ENCODE measurements around the gene UBE4B.

UBE4B gene

DNA sequence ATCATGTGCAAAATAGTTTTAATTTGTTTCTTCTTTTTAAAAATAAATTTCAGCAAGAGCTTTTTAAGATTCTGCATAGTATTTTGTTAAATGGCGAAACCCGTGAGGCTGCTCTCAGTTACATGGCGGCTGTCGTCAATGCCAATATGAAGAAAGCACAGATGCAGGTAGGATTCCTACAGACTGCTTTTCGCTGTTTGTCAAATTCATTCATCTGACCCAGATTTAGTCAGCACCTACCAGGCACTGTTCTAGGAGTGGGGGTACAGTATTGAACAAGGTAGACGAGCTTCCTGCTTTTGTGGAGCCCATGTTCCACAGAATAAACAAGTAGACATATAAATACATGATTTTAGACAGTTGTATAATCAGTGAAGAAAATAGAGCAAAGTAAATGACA lies 99.6 kb downstream of the UBE4B start:
- Mint-ChIP-seq H3K27ac (no peak overlapping the region), H3K4me1 (ENCODE audit: low read depth) (no peaks in the 10 kb centered on the region), H3K9me3 (no peaks in the 10 kb centered on the region), H3K36me3 (ENCODE audit: low read depth) (peaks cover 93% of the 10 kb centered on the region), H3K4me3 (no peak overlapping the region), H3K27me3 (no peaks in the 10 kb centered on the region)
- intact Hi-C loops (cut with micrococcal nuclease): no loop called here

DNA sequence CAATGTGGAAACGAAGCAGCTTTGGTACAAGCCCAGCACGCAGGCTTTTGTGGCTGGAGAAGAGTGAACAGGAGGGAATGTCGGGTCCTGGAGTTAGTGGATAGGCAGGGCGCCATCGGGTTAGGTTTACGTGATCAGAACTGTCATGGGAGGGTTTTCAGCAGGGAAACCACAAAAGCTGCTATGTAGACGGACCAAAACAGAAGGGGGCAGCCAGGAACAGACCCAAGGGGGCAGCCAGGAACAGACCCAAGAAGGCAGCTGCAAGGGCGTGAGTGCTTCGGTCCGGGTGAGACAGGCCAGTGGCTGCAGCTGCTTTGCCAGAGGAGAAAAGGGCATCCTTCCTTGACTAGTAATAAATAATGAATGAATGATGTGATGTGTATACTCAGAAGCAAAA lies 100.1 kb downstream of the UBE4B start:
- no peak overlapping the region for H3K4me3 Mint-ChIP-seq
- H3K27ac Mint-ChIP-seq: no peak overlapping the region
- no peaks in the 10 kb centered on the region for H3K9me3 Mint-ChIP-seq
- H3K4me1 Mint-ChIP-seq (ENCODE audit: low read depth): no peaks in the 10 kb centered on the region
- no peaks in the 10 kb centered on the region for H3K27me3 Mint-ChIP-seq
- H3K36me3 Mint-ChIP-seq (ENCODE audit: low read depth): peaks cover 93% of the 10 kb centered on the region
- intact Hi-C loops (cut with micrococcal nuclease): no loop called here

DNA sequence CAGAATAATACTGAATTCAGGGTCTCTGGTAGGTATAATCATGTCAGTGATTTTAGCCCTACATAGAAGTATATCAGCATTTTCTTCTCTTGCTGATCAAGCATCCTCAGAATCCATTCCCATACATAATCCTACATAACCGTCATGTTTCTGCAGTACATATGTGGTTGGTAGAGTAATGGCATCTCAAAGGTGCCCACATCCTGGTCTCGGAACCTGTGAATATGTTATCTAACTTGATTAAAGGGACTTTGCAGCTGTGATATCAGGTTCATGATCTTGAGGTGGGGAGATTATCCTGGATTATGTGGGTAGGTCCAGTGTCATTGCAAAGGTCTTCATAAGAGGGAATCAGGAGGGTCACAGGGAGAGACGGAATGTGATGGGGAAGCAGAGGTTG lies 108.2 kb downstream of the UBE4B start:
- H3K36me3 Mint-ChIP-seq (ENCODE audit: low read depth): peaks cover 86% of the 10 kb centered on the region
- H3K27ac Mint-ChIP-seq: no peak overlapping the region
- no peaks in the 10 kb centered on the region for H3K27me3 Mint-ChIP-seq
- intact Hi-C loops (cut with micrococcal nuclease): no loop called here
- H3K9me3 Mint-ChIP-seq: no peaks in the 10 kb centered on the region
- no peak overlapping the region for H3K4me3 Mint-ChIP-seq
- H3K4me1 Mint-ChIP-seq (ENCODE audit: low read depth): no peaks in the 10 kb centered on the region

DNA sequence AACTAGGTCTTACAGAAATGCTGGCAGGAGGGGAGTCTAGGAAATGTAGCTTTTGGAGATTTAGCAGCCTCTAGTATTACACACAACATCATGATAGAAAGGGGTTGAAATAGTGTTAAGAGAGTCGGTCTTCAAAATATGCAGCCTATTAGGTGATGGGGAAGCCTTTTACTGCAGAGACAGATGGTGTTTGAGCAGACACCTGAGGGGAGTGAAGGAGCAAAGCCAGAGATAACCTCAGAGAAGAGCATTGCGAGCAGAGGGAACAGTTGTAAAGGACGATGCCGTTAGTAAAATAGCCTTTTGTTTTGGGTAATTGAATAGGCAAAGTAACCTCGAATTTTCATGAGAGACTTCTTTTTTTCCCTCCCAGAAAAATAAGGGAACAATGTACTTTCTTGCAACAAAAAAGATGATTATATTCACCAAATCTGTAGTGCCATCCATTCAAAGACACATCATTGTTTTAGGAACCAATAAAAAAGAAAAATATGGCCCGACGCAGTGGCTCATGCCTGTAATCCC lies 111.3 kb downstream of the UBE4B start:
- no peaks in the 10 kb centered on the region for H3K4me1 Mint-ChIP-seq (ENCODE audit: low read depth)
- H3K27ac Mint-ChIP-seq: no peak overlapping the region
- no peaks in the 10 kb centered on the region for H3K9me3 Mint-ChIP-seq
- intact Hi-C loops (cut with micrococcal nuclease): no loop called here
- H3K4me3 Mint-ChIP-seq: no peak overlapping the region
- H3K36me3 Mint-ChIP-seq (ENCODE audit: low read depth): peaks cover 70% of the 10 kb centered on the region
- H3K27me3 Mint-ChIP-seq: no peaks in the 10 kb centered on the region

DNA sequence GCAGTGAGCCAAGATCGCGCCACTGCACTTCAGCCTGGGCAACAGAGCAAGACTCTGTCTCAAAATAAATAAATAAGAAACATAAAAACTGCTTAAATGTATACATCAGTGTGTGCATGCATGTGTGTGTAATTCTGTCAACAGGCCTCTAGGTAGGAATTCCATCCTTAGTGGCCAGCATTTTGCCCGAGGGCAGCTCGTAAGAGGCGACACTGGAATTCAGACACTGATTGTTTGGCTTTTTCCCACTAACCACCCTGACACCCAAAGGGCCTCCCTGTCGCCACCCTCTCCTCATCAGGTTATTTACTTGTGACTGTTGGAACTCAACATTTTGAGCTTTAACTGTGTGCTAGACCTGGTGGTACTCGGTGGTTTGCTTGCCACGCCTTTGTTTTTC lies 113.6 kb downstream of the UBE4B start:
- Mint-ChIP-seq H3K4me1 (ENCODE audit: low read depth) (no peaks in the 10 kb centered on the region), H3K36me3 (ENCODE audit: low read depth) (peaks cover 69% of the 10 kb centered on the region), H3K27ac (no peak overlapping the region), H3K4me3 (no peak overlapping the region), H3K27me3 (no peaks in the 10 kb centered on the region), H3K9me3 (no peaks in the 10 kb centered on the region)
- intact Hi-C loops (cut with micrococcal nuclease): no loop called here

DNA sequence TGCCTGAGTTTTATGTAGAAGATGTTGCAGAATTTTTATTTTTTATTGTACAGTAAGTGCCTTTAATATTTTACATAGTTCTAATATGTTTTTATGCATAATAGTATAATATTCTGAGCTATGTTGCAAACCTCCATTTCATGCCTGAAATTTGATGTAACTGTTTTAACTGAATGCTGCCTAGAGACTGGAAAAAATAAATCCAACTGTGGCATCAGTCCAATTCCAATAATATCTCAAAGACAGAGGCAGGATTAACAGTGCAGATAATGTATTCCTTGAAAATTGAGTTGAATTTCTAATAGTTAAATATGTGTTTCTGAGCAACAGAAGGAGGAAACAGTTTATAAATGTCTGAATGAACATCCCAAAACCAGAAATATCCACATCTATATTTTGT lies 116.5 kb downstream of the UBE4B start:
- H3K27ac Mint-ChIP-seq: no peak overlapping the region
- intact Hi-C loops (cut with micrococcal nuclease): no loop called here
- H3K27me3 Mint-ChIP-seq: no peaks in the 10 kb centered on the region
- peaks cover 53% of the 10 kb centered on the region for H3K36me3 Mint-ChIP-seq (ENCODE audit: low read depth)
- H3K9me3 Mint-ChIP-seq: no peaks in the 10 kb centered on the region
- H3K4me1 Mint-ChIP-seq (ENCODE audit: low read depth): no peaks in the 10 kb centered on the region
- no peak overlapping the region for H3K4me3 Mint-ChIP-seq

DNA sequence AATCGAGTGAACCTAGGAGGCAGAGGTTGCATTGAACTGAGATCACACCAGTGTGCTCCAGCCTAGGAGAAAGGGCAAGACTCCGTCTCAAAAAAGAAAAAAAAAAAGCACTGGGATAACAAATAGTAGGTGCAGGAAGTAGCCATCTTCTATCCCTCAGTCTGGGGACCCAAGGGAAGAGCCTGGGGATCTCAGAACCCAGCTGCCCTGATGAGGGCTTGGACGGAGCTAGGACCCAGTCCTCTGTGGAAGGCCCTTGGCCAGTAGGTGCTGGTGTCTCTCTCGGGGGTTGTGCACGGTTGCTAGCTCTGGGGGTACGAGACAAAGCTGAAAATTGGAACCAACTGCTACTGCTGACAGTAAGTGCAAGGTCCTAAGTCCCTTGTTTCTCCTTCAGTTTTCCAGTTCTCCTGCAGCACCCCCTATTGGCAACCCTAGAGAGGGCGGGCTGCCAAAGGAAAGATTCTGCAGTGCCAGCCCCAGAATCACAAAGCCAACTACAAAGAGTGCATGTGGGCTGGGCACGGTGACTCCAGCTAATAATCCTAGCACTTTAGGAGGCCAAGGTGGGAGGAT lies 120.0 kb downstream of the UBE4B start:
- Mint-ChIP-seq H3K36me3 (ENCODE audit: low read depth) (peaks cover 45% of the 10 kb centered on the region), H3K4me1 (ENCODE audit: low read depth) (no peaks in the 10 kb centered on the region)
- intact Hi-C loops (cut with micrococcal nuclease): no loop called here

DNA sequence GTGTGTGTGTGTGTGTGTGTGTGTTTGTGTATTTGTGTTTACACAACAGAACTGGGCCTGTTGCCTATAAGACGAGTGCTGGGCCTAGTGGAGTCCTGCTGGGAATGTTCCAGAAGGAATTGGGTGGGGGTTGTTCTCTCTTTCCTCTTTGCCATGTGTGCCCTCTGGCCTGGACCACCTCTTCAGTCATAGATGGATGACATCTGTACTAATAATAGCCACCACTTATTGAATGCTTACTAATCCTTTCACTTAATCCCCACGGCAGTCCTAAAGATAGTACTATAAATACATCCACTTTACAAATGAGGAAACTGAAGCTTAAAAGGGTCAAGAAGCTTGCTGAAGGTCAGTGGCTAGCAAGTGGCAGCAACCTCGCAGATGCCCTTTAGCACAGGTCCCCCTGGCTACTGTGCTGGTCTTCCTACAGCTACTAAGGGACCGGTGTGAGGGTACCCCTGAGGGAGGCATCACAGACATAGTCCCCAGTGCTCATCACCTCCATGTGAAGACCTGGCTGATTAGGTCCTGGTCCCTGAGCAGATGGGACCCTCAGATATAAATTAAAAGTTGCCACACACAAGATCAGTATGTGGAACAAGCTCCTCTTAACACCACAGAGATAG lies 122.4 kb downstream of the UBE4B start:
- Mint-ChIP-seq H3K4me3 (no peak overlapping the region), H3K27me3 (no peaks in the 10 kb centered on the region), H3K27ac (no peak overlapping the region), H3K4me1 (ENCODE audit: low read depth) (no peaks in the 10 kb centered on the region), H3K36me3 (ENCODE audit: low read depth) (peaks cover 66% of the 10 kb centered on the region), H3K9me3 (no peaks in the 10 kb centered on the region)
- intact Hi-C loops (cut with micrococcal nuclease): no loop called here

More for the DNA sequence above, 120.0 kb downstream of the UBE4B start:
- H3K27me3 Mint-ChIP-seq: no peaks in the 10 kb centered on the region
- H3K27ac Mint-ChIP-seq: no peak overlapping the region
- H3K4me3 Mint-ChIP-seq: no peak overlapping the region
- H3K9me3 Mint-ChIP-seq: no peaks in the 10 kb centered on the region

DNA sequence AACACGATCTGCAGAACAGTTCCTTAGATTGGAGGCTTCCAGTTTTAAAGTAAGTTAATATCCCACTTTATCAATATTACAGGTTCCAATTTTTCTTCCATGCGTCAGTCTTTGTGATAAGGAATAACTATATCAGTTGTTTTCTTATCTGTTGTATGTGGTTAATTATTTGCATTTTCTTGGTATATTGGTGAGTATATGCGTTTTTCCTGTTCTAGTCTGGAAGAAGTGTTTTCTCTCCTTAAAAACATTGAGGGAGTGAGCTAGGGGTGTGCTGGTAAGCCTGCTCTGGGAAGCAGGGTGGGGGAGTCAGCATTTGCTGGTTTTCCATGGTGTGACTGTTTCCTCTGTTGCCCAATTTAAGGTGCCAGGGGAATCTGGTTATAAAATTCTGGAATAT lies 127.4 kb downstream of the UBE4B start:
- Mint-ChIP-seq H3K9me3 (no peaks in the 10 kb centered on the region), H3K4me3 (no peak overlapping the region), H3K27me3 (no peaks in the 10 kb centered on the region), H3K36me3 (ENCODE audit: low read depth) (peaks cover 76% of the 10 kb centered on the region), H3K4me1 (ENCODE audit: low read depth) (no peaks in the 10 kb centered on the region), H3K27ac (no peak overlapping the region)
- intact Hi-C loops (cut with micrococcal nuclease): no loop called here

DNA sequence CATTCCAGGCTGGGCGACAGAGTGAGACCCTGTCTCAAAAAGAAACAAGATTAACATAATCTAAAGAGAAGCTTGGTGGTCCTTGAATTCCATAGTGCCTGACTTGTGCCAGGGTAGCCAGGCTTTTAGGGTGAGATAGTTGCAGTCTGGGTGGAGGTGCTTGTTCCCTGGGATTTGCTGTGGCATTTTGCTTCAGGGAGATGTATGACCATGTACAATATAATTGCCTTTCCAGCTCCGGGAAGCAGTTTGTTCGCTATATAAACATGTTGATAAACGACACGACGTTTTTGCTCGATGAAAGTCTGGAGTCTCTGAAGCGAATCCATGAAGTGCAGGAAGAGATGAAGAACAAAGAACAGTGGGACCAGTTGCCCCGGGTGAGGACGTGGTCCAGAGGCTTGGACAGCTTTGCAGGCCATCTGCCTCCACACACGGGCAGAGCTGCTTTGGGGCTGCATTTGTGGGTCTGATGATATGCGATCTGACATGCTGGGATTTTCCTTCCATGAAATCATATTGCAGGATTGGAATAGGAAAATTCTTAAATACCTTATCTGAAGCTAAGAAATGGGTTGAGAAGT lies 128.2 kb downstream of the UBE4B start:
- H3K36me3 Mint-ChIP-seq (ENCODE audit: low read depth): peaks cover 76% of the 10 kb centered on the region
- H3K4me1 Mint-ChIP-seq (ENCODE audit: low read depth): no peaks in the 10 kb centered on the region

DNA sequence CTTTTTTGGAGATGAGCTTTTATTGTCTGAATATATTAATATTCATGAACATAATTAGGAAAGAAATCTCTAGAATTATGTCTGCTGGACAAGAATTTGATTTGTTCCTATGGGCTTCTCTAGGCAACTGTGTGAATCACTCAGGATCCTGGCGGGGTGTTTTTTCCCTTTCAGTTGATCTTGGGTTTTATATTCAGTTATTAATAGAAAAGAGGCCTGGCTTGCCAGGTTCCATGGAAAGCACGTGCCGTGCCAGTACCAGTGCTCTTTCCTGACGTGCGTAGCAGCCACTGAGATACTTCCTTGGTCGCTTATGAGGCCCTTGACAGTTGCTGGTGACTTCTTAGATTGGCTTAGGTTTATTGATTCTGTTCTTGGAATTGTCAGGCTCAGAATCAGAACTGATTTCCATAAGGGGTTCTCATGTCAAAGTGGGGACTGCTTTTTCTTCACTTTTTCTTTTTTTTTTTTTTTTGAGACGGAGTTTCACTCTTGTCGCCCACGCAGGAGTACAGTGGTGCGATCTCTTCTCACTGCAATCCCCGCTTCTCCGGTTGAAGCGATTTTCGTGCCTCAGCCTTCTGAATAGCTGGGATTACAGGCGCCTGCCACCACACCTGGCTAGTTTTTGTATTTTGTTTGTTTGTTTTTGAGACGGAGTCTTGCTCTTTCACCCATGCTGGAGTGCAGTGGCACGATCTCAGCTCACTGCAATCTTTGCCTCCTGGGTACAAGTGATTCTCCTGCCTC lies 129.0 kb downstream of the UBE4B start:
- no peaks in the 10 kb centered on the region for H3K9me3 Mint-ChIP-seq
- peaks cover 80% of the 10 kb centered on the region for H3K36me3 Mint-ChIP-seq (ENCODE audit: low read depth)
- no peaks in the 10 kb centered on the region for H3K27me3 Mint-ChIP-seq
- no peaks in the 10 kb centered on the region for H3K4me1 Mint-ChIP-seq (ENCODE audit: low read depth)
- no peak overlapping the region for H3K27ac Mint-ChIP-seq
- intact Hi-C loops (cut with micrococcal nuclease): no loop called here
- no peak overlapping the region for H3K4me3 Mint-ChIP-seq

More for the DNA sequence above, 128.2 kb downstream of the UBE4B start:
- H3K27ac Mint-ChIP-seq: no peak overlapping the region
- H3K27me3 Mint-ChIP-seq: no peaks in the 10 kb centered on the region
- H3K4me3 Mint-ChIP-seq: no peak overlapping the region
- no peaks in the 10 kb centered on the region for H3K9me3 Mint-ChIP-seq
- intact Hi-C loops (cut with micrococcal nuclease): no loop called here

DNA sequence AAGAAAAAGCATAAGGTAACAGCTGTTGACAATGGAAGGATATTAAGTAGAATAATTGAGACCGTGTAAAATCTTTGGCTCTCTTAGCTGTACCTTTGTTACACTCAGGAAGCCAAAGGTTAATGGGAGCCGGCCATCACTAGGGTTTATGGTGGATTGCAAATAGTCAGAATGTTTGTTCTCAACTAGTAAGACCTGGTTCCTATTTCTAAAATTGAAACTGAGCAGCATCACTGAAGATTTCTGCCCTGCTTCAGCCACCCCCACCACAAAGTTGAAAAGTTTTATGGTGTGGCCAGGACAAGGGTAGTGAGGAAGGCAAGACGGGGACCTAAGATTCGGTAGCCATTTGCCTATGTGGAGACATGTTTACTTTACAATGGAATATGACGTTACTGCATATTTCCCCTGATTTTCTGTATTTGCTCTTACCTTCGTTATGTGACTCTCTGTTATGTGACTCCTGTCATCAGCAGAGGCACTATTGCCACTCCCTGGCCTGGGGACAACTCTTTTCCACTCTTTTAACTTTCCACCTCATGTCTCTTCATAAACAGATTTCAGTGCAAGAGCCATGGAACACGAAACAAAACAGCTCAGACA lies 136.3 kb downstream of the UBE4B start:
- Mint-ChIP-seq H3K27ac (no peak overlapping the region), H3K9me3 (no peaks in the 10 kb centered on the region), H3K4me1 (ENCODE audit: low read depth) (no peaks in the 10 kb centered on the region), H3K36me3 (ENCODE audit: low read depth) (peaks cover 97% of the 10 kb centered on the region), H3K27me3 (no peaks in the 10 kb centered on the region), H3K4me3 (no peak overlapping the region)
- intact Hi-C loops (cut with micrococcal nuclease): no loop called here

DNA sequence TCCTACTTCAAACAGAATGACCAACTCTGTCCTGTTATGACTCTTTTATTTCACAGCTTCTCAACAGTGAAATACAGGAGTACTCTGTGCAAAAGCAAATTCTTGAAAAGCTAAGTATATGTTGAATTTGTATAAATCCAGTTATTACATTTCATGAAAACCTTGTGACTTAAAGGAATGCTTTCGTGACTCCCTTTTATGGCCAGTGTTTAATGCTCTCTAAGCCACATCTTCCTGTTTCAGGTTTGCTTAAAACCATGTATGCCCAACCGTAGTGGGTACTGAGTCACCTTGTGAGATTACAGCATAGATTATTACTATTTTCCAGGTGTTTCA lies 137.4 kb downstream of the UBE4B start:
- Mint-ChIP-seq H3K9me3 (no peaks in the 10 kb centered on the region), H3K36me3 (ENCODE audit: low read depth) (peaks cover 98% of the 10 kb centered on the region), H3K27ac (no peak overlapping the region), H3K4me1 (ENCODE audit: low read depth) (no peaks in the 10 kb centered on the region), H3K4me3 (no peak overlapping the region), H3K27me3 (no peaks in the 10 kb centered on the region)
- intact Hi-C loops (cut with micrococcal nuclease): no loop called here
